Measurements from ENCODE around the gene MYL6B.

MYL6B gene

GRCh38 chr12:56104815-56105608 is 47.4 kb upstream of the MYL6B start:
- no peak for DNase-seq (ENCODE audit: low spot score)
- in situ Hi-C loops (cut with MboI; ENCODE audit: low sequenced_read_pairs, unreplicated experiment): no loop called here
- no peak for TF ChIP-seq CTCF (IDR thresholded peaks at IDR 0.05; ENCODE audit: borderline replicate concordance, control extremely low read depth, extremely low read depth, insufficient read depth, missing control alignments)

DNA sequence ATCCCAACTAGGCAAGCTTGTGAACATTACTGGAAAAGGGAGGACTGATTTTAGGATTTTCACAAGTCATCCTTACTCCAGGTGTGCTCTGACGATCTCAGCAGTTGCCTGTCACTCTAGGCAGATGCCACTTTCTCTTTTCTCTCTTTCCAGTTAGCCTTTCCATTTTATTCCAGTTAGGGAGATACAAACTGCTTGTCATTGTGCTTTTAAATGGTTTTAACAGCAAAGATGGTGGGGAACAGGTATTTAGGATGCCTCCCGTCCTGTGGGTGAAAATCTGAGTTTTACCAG is 46.8 kb upstream of the MYL6B start:
- in situ Hi-C loops (cut with MboI; ENCODE audit: low sequenced_read_pairs, unreplicated experiment): no loop called here
- no peak for DNase-seq (ENCODE audit: low spot score)
- TF ChIP-seq CTCF (IDR thresholded peaks at IDR 0.05; ENCODE audit: borderline replicate concordance, control extremely low read depth, extremely low read depth, insufficient read depth, missing control alignments): no peak

GRCh38 chr12:56107242-56107641 is 45.1 kb upstream of the MYL6B start:
- TF ChIP-seq CTCF (IDR thresholded peaks at IDR 0.05; ENCODE audit: borderline replicate concordance, control extremely low read depth, extremely low read depth, insufficient read depth, missing control alignments): no peak
- DNase-seq (ENCODE audit: low spot score): no peak
- in situ Hi-C loops (cut with MboI; ENCODE audit: low sequenced_read_pairs, unreplicated experiment): no loop called here

- no peak for TF ChIP-seq CTCF (IDR thresholded peaks at IDR 0.05; ENCODE audit: borderline replicate concordance, control extremely low read depth, extremely low read depth, insufficient read depth, missing control alignments)
- no peak for DNase-seq (ENCODE audit: low spot score)
- in situ Hi-C loops (cut with MboI; ENCODE audit: low sequenced_read_pairs, unreplicated experiment): no loop called here
These were observed 41.8 kb upstream of the MYL6B start for GRCh38 chr12:56110571-56110970.

GRCh38 chr12:56114084-56114483 is 38.3 kb upstream of the MYL6B start:
- in situ Hi-C loops (cut with MboI; ENCODE audit: low sequenced_read_pairs, unreplicated experiment): no loop called here
- TF ChIP-seq CTCF (IDR thresholded peaks at IDR 0.05; ENCODE audit: borderline replicate concordance, control extremely low read depth, extremely low read depth, insufficient read depth, missing control alignments): no peak
- DNase-seq (ENCODE audit: low spot score): no peak

GRCh38 chr12:56115329-56115728 is 37.1 kb upstream of the MYL6B start:
- TF ChIP-seq CTCF (IDR thresholded peaks at IDR 0.05; ENCODE audit: borderline replicate concordance, control extremely low read depth, extremely low read depth, insufficient read depth, missing control alignments): no peak
- in situ Hi-C loops (cut with MboI; ENCODE audit: low sequenced_read_pairs, unreplicated experiment): no loop called here
- DNase-seq (ENCODE audit: low spot score): no peak

Data from GM13976 (cell line).